Brain microvascular endothelial cell (primary cell): ENCODE results near the gene CDC73.

Experiments
- DNase-seq: peaks from one replicate; pipeline ENCODE4 v3.0.0-alpha.2; 2020
- H3K27ac ChIP-seq: fragments of 250-450 bp; sonication (Bioruptor Pico); 2 replicates; pipeline ENCODE4 v1.5.1; 2020; ENCODE audit warnings: mild to moderate bottlenecking, moderate library complexity
- H3K27me3 ChIP-seq: fragments of 250-450 bp; sonication (Bioruptor Pico); replicated peaks from 2 replicates; pipeline ENCODE4 v1.5.1; 2020; ENCODE audit warnings: mild to moderate bottlenecking
- H3K36me3 ChIP-seq: fragments of 250-450 bp; sonication (Bioruptor Pico); replicated peaks from 2 replicates; pipeline ENCODE4 v1.5.1; 2020; ENCODE audit warnings: mild to moderate bottlenecking
- H3K4me3 ChIP-seq: 2 replicates; pipeline ENCODE4 v1.5.1; 2011; ENCODE audit warnings: low read depth, mild to moderate bottlenecking, control low read depth, low read length, moderate library complexity
- CTCF ChIP-seq: IDR thresholded peaks from 2 replicates; pipeline ENCODE4 v1.5.1; 2011; ENCODE audit warnings: low read depth, mild to moderate bottlenecking, moderate library complexity, low read length, control low read depth, inconsistent platforms; ENCODE audit errors: missing control alignments
- in situ Hi-C: cut with HindIII; loops from 2 replicates; pipeline ENCODE4 v1.10.0; 2017; ENCODE audit warnings: low sequenced_read_pairs, low pct_ligation_motif_present

CDC73 gene

GRCh38 chr1:193086342-193086741 lies 35.5 kb upstream of the CDC73 start:
- H3K36me3 ChIP-seq: peaks cover 21% of the 10 kb centered on the region
- no peak for DNase-seq
- in situ Hi-C loops: no loop called here
- H3K27me3 ChIP-seq: no peaks in the 10 kb centered on the region
- H3K4me3 ChIP-seq: no peak overlapping the region
- no peak for TF ChIP-seq CTCF
- no peak overlapping the region for H3K27ac ChIP-seq

- Histone ChIP-seq H3K27ac (no peak overlapping the region), H3K4me3 (no peak overlapping the region), H3K27me3 (no peaks in the 10 kb centered on the region), H3K36me3 (peaks cover 13% of the 10 kb centered on the region)
- DNase-seq: no peak
- TF ChIP-seq CTCF: no peak
- in situ Hi-C loops: no loop called here
These were observed 33.9 kb upstream of the CDC73 start for GRCh38 chr1:193087893-193088292.

GRCh38 chr1:193090865-193091264 lies 31.0 kb upstream of the CDC73 start:
- Histone ChIP-seq H3K27ac (no peak overlapping the region), H3K4me3 (no peak overlapping the region), H3K36me3 (peaks cover 9% of the 10 kb centered on the region), H3K27me3 (no peaks in the 10 kb centered on the region)
- no peak for DNase-seq
- in situ Hi-C loops: no loop called here
- no peak for TF ChIP-seq CTCF

- Histone ChIP-seq H3K36me3 (peaks cover 27% of the 10 kb centered on the region), H3K27me3 (no peaks in the 10 kb centered on the region), H3K27ac (no peak overlapping the region), H3K4me3 (no peak overlapping the region)
- DNase-seq: no peak
- in situ Hi-C loops: no loop called here
- no peak for TF ChIP-seq CTCF
These were observed 27.7 kb upstream of the CDC73 start for GRCh38 chr1:193094112-193094511.

GRCh38 chr1:193102662-193103061 lies 19.2 kb upstream of the CDC73 start:
- peaks cover 15% of the 10 kb centered on the region for H3K36me3 ChIP-seq
- no peaks in the 10 kb centered on the region for H3K27me3 ChIP-seq
- no peak for TF ChIP-seq CTCF
- DNase-seq: no peak
- in situ Hi-C loops: no loop called here
- no peak overlapping the region for H3K27ac ChIP-seq
- no peak overlapping the region for H3K4me3 ChIP-seq

- TF ChIP-seq CTCF: no peak
- no peak for DNase-seq
- peak overlapping the region; percentile 93 for H3K27ac ChIP-seq
- H3K4me3 ChIP-seq: peak overlapping the region; percentile 78
- in situ Hi-C loops: no loop called here
- H3K36me3 ChIP-seq: peaks cover 7% of the 10 kb centered on the region
- no peaks in the 10 kb centered on the region for H3K27me3 ChIP-seq
These were observed 17.9 kb upstream of the CDC73 start for GRCh38 chr1:193103759-193104501.
